ENCODE measurements around the gene COPG2.

- TF ChIP-seq, protein P1, sequence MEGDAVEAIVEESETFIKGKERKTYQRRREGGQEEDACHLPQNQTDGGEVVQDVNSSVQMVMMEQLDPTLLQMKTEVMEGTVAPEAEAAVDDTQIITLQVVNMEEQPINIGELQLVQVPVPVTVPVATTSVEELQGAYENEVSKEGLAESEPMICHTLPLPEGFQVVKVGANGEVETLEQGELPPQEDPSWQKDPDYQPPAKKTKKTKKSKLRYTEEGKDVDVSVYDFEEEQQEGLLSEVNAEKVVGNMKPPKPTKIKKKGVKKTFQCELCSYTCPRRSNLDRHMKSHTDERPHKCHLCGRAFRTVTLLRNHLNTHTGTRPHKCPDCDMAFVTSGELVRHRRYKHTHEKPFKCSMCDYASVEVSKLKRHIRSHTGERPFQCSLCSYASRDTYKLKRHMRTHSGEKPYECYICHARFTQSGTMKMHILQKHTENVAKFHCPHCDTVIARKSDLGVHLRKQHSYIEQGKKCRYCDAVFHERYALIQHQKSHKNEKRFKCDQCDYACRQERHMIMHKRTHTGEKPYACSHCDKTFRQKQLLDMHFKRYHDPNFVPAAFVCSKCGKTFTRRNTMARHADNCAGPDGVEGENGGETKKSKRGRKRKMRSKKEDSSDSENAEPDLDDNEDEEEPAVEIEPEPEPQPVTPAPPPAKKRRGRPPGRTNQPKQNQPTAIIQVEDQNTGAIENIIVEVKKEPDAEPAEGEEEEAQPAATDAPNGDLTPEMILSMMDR (IDR thresholded peaks at IDR 0.05), result no peak
- no peak for TF ChIP-seq POLR2A (IDR thresholded peaks at IDR 0.05)
These were observed 186.7 kb downstream of the COPG2 start for GRCh38 chr7:130481898-130482297.

Measured in lower leg skin (tissue), 3 donors.